ENCODE measurements around the gene PICK1.
"Not testable (repeated sequence)": the region's sequence is repeated elsewhere in the genome, so short reads cannot be mapped to it uniquely, and the experiment has no call there.

PICK1 gene

DNA sequence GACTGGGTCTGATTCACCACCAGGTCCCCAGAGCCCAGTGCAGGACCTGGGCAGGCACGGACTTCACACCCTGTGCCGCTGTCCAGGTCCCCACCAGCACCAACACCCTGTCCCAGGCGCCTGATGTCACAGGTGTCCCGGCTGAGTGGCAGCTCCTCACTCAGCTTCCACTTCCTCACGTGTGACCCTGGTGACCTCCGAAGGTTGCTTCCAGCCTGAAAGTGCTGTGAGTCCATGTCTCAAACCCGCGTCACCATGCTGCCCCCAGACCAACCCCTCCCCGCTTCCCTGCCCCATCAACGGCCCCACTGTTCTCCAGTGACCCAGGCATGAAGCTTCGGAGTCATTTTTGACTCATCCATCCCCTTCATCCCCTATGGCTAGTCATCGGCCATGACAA is 25.7 kb upstream of the PICK1 start:
- no peak for DNase-seq

GRCh38 chr22:38032681-38033521 is 24.3 kb upstream of the PICK1 start:
- DNase-seq = no peak

GRCh38 chr22:38033522-38034277 is 23.5 kb upstream of the PICK1 start:
- DNase-seq = no peak

DNA sequence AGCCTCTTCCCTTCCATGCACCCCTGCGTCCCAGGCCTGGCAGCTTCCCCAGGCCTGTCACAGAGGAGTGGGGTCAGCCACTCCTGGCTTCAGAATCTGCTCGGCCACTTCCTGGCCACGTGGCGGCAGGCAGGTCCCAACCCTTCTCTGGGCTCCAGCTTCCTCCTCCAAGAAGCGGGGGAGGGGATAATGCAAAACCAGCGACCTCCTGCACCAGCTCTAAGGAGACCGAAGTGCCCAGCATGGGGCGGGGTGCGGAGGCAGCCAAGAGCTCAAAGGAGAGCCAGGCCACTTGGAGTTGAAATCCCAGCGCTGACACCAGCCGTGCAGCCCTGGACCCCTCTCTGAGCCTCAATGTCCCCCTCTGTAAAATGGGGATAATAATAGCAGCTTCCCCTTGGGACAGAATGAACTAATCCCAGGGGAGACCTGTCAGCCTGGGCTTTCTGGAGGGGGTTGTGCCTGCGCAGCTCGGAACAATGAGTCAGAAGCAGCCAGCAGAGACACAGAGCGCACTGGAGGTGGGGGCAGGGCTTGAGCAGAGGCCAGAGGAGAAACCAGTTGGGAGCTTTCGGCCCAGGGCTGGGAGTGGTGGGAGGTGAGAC is 22.8 kb upstream of the PICK1 start:
- DNase-seq = no peak

- DNase-seq = no peak
Observed at GRCh38 chr22:38034884-38035529, 22.2 kb upstream of the PICK1 start.

DNA sequence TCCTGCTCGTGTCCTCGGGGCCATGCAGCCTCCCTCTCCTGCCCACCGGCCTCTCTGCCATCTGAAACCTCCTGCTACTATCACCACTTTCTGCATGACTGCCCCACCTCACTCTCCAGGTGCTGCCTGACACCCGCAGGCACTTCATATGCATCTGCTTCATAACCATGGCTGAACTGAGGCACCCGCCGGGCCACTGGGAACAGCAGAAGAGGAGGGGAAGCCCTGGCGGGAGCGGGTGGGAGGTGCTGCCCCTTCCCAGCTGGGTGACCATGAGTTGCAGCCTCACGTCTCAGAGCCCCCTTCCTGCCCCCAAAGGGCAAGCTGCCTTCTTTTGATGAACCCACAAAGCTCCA is 21.7 kb upstream of the PICK1 start:
- no peak for DNase-seq

- no peak for DNase-seq
Observed at GRCh38 chr22:38036392-38037062, 20.7 kb upstream of the PICK1 start.

DNA sequence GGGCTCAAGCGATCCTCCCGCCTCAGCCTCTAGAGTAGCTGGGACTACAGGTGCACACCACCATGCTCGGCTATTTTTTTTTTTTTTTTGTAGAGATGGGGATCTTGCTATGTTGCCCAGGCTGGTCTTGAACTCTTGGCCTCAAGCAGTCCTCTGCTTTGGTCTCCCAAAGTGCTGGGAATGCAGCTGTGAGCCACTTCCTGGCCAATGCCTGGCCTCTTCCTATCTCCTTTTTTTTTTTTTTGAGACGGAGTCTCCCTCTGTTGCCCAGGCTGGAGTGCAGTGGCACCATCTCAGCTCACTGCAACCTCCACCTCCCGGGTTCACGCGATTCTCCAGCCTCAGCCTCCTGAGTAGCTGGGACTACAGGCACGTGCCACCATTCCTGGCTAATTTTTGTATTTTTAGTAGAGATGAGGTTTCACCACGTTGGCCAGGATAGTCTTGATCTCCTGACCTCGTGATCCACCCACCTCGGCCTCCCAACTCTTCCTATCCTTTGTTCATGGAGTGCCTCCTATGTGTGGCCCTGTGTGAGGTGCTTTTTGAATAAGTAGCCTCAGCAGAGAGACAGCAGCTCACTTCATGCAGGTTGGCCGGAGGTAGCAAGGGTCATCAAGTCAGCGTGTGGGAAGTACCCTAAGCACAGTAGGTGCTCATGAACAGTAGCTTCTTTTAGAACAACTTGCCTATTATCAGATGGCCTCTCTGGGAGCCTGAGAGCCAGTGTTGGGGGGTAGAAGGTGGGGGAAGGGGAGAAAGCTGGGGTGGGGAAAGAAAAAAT is 19.6 kb upstream of the PICK1 start:
- not testable (repeated sequence) for DNase-seq

- DNase-seq = no peak
Observed at GRCh38 chr22:38038426-38038825, 18.8 kb upstream of the PICK1 start.

GRCh38 chr22:38038890-38039812 is 18.1 kb upstream of the PICK1 start:
- no peak for DNase-seq

DNA sequence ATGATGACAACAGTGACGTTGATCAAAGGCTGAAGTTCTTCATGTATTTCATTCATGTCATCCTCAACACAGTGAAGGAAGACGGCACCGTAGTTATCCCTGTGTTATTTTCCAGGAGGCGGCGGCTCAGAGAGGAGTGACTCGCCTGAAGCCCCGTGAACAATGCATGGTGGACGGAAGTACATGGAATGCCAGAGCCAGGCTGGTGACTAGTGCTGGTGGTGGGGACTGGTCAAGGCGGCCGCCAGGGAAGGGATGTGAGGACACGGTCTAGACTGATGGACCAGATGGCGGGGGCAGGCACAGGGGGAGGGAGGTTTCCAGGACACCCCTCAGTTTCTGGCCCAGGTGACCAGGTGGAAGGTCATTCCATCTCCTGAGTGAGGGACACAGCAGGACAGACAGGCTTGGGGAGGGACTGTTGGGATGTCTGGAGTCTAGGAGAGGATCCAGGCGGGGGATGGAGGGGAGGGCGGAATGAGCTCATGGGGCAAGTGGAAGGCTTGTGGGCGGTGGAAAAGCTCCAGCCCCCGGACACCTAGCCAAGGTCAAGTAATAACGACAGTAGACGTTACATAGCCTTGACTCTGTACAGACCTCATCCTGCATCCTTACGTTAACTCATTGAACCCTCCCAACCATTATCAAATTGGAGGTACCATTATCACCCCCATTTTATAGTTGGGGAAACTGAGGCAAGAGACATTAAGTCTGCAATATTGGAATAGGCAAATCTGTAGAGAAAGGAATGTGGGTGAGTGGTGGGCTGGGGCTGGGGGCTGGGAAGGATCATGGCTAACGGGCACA is 16.0 kb upstream of the PICK1 start:
- no peak for DNase-seq

- DNase-seq = no peak
Observed at GRCh38 chr22:38041760-38042487, 15.3 kb upstream of the PICK1 start.

DNA sequence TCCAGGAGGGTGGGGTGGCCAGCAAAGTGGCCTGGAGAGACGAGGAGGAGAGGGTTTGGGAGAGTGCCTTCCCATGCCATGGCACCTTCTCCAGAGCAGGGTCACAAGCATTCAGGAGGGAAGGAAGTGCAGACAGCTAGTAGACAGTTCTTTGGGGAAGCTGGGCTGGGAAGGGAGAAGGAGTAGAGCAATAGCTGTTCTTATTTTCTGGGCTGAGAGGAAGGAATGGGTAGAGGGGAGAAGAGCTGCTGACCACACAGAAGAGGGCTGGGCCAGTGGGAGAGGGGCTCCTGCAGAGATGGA is 14.8 kb upstream of the PICK1 start:
- DNase-seq = no peak

DNA sequence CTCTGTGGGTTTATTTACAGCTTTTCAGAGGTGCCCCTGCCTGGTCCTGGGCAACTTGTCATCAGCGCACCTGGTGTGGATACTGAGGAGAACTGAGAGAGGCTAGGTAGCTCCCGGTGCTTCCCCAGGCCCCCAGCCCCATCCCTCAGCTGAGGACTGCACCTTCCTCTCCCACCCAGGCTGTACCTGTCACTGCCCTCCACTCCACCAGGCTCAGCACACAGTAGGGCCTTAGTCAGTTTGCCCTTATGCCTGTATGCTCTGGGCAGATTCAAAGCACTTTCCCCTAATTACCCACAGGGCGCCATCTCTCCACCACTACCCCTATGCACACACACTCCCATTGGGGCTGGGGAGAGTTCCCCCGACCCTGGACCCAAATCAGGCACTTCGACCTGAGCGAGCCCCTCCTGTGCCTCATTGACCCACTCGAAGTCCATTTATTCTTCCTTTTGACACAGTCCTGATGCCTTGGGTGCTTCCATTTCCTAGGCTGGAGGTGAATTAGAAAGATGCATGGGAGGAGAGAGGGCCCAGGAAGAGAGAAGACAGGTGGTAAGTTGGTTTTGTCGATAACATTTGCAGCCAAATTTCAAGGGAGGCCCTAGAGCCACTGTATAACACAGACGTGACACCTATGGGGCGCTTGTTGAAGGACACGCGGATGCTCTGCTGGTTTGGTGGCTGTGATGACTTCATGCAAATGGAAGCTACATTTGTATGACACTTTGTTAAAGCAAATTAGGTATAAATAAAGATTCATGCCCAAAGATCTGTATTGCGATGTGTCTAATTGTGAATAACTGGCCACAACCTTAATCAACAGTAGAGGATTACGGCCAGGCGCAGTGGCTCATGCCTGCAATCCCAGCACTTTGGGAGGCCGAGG is 13.8 kb upstream of the PICK1 start:
- DNase-seq = no peak

DNA sequence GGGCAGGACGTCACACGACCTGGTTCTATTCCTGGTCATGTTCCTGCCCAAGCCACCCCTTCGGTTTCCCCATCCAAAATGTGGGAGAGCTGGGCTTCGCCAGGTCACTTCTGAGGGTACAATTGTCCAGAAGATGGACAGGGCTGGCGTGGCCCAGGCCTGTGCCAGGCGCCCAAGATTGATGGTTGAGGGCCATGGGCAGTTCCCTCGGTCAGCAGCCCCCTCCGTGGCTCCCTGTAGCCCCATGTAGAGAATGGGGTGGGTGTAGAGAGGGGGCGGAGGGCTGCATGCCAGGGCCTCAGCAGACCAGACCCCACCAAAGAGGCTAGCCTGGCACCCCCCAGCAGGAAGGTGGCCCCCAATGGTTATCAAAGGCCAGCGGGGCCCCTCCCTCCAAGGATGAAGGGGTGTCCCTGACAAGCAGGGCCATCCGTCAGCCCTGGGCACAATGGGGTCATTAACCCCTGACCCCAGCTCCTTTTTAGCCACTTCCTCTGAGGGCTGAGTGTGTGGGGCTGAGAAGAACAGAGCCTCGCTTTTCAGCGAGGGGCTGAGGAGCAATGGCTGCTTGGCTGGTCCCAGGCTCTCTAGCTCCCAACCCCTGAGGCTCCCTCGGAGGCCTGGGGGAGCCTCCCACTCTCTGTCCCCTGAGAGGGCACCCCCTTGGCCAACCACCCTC is 11.0 kb upstream of the PICK1 start:
- DNase-seq = no peak

GRCh38 chr22:38049812-38050619 is 7.2 kb upstream of the PICK1 start:
- no peak for DNase-seq

DNA sequence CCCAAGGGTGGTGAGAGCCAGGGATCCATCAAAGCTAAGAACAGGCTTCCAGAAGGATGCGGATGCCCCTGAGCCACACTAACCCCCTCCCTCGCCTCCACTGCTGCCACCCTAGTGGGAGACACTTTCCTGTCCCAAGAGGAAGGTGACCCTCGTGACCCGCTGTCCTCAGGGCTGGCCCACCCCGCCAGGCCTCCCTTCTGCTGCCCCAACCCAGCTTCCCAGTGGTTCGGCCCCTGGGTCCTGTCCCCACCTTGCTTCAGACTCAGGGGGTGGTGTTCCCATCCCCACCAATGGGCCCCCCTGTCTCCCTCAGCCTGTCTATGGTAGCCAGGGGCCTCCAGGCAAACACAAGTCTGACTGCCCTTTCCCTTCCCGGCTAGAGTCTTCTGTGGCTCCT is 6.5 kb upstream of the PICK1 start:
- DNase-seq = no peak

Measured in cerebellar nuclear complex (tissue), 1 donor.